HG03097 (cell line): ENCODE results near the gene NARS2.
"Not testable (repeated sequence)": the region's sequence is repeated elsewhere in the genome, so short reads cannot be mapped to it uniquely, and the experiment has no call there.

ENCODE experiments used
- ATAC-seq: cut with Tn5 transposase; IDR thresholded peaks from one replicate; pipeline ENCODE4 v1.9.1; 2021; ENCODE audit not compliant: unreplicated experiment, low FRiP score

NARS2 gene

DNA sequence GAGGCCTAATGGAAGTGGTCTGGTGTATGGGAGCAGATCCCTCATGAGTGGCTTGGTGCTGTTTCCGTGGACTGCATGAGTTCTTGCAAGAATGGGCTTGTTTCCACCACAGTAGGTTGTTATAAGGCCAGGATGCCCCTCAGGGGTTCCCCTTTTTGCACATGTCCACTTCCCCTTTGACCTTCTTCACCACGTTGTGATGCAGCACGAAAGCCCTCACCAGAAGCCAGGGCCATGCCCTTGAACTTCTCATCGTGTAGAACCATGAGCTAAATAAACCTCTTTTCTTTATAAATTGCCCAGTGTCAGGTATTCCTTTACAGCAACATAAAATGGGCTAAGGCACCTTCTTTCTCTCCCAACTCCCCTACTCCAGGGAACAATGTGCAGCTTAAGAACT is 2.8 kb upstream of the NARS2 start:
- no peak for ATAC-seq

DNA sequence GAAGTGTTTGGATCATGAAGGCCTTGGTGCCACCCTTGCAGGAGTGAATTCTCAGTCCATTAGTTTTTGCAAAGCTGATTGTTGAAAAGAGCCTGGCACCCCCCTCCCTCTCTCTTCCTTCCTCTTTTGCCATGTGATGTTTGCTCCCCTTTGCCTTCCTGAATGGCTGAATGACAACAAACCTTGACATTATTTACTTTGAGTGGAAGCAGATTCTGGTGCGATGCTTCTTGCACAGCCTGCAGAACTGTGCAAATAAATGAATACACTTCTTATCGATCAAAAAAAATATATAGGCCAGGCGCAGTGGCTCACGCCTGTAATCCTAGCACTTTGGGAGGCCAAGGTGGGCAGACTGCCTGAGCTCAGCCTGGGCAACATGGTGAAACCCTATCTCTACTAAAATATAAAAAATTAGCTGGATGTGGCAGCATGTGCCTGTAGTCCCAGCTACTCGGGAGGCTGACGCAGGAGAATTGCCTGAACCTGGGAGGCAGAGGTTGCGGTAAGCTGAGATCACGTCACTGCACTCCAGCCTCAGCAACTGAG is 2.0 kb upstream of the NARS2 start:
- ATAC-seq, result no peak

- no peak for ATAC-seq
Observed at GRCh38 chr11:78575478-78575877, 814 bp upstream of the NARS2 start.

DNA sequence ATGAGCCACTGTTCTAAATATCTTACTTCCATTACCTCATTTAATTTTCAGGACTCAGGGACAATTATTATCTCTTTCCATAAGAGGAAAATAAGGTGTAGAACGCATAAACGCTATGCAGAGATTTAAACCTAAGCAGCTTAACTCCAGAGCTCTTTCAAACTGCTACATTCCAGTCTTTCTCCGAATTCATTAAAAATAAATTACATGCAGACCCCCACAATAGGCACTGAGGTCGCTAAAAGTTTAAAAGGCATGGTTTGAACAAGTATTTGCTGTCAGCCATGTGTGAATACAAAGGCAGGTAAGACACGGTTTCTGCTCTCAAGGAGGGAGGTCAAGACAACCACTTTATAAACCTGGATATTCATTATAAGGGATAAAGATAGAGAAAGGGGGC is 983 bp downstream of the NARS2 start:
- ATAC-seq, result no peak

DNA sequence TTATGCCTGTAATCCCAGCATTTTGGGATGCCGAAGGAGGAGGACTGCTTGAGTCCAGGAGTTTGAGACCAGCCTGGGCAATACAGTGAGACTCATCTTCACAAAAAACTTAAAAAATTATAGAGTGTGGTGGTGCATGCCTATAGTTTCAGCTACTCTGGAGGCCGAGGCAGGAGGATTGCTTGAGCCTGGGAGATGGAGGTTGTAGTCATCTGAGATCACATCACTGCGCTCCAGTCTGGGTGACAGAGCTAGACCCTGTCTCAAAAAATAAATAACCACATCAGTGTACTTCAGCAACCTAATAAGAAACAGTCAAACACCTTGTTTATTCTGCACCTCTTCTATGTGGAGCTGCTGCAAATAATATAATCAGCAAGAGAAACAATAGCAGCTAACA is 1.4 kb downstream of the NARS2 start:
- ATAC-seq, result no peak

- ATAC-seq, result no peak
Observed at GRCh38 chr11:78572394-78572793, 2.3 kb downstream of the NARS2 start.

DNA sequence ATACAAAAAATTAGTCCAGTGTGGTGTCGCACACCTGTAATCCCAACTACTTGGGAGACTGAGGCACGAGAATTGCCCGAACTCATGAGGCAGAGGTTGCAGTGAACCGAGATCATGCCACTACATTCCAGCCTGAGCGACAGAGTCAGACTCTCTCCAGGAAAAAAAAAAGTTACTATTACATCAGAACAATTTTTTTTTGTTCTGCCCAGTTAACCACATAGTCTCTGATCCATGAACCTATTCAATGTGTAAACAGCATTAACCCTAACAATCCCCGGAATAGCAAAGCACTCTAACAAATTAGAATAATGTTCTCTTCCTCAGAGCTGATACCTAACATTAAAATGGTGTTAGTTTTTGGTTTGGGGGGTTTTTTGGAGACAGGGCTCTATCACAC is 4.6 kb downstream of the NARS2 start:
- no peak for ATAC-seq

DNA sequence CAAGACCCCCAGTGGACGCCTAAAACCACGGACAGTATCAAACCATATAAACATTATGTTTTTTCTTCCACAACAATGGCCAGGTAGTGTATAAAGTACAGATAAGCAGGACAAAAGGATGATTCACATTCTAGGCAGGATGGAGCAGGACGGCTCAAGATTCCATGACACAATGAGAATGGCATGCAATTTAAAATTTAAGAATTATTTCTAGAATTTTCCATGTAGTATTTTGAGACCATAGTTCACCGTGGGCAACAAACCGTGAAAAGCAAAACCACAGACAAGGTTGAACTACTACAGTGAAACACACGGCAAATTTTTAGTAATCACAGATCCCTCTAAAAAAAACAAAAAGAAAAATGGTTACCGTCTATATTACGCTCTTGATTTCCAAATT is 7.5 kb downstream of the NARS2 start:
- no peak for ATAC-seq

- ATAC-seq, result no peak
Observed at GRCh38 chr11:78564490-78565467, 9.9 kb downstream of the NARS2 start.

DNA sequence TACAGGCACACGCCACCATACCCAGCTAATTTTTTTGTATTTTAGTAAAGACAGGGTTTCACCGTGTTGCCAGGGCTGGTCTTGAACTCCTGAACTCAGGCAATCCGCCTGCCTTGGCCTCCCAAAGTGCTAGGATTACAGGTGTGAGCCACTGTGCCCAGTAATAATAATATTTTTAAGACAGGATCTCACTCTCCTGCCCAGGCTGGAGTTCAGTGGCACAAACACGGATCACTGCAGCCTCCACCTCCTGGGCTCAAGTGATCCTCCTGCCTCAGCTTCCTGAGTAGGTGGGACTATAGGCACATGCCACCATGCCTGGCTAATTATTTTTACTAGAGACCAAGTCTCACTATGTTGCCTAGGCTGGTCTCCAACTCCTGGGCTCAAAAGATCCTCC is 10.6 kb downstream of the NARS2 start:
- ATAC-seq, result not testable (repeated sequence)

GRCh38 chr11:78563090-78563489 is 11.6 kb downstream of the NARS2 start:
- ATAC-seq, result not testable (repeated sequence)

GRCh38 chr11:78562398-78562797 is 12.3 kb downstream of the NARS2 start:
- ATAC-seq, result no peak

DNA sequence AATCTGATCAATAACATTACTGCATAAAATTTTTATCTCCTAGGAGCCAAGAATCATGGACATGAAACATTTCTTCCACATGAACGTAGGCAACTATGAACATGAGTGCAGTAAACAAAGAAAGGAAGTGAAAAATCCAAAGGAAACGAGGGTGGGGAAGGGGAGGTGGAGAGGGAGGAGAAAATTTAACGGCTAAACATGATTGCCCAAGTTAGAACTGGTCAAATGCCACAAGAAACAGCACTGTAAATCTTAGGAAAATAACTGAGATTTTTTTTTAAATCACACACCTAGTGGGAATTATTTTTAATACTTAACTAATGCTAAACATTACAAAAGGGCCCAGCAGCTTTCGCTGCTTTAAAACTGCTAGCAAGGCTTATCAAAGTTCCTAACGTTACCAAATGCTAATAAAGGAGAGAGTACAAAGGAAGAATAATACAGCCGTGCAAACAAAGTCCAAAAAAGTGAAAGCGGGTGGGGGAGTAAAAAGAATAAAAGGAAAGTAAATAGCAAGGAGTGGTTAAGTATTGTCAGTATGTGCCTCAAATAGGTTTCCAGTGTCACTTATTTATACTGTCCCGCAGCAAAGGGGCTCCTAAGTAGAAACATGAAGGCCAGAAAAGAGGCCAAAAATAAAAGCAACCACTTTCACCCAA is 13.7 kb downstream of the NARS2 start:
- ATAC-seq, result no peak

DNA sequence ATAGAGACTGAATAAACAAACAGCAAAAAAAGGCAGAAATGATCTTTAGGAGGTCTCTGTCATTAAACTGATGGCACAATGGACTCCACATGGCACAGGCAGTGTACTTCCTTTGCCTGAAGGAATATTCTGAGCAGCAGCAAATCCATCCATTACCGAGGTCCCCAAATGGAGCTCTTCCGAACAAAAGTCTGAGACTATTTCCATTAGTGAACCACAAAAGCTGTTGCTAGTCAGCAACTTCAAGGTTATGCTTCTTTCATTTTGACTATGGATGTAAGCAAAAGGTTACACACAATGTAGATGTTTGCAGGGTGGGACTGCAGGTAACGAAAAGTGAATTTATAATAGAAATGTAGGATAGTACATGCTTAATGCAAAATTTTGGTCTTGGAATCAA is 14.5 kb downstream of the NARS2 start:
- no peak for ATAC-seq

GRCh38 chr11:78557236-78557635 is 17.4 kb downstream of the NARS2 start:
- ATAC-seq, result no peak

- no peak for ATAC-seq
Observed at GRCh38 chr11:78555592-78555991, 19.1 kb downstream of the NARS2 start.

- no peak for ATAC-seq
Observed at GRCh38 chr11:78552881-78553280, 21.8 kb downstream of the NARS2 start.

DNA sequence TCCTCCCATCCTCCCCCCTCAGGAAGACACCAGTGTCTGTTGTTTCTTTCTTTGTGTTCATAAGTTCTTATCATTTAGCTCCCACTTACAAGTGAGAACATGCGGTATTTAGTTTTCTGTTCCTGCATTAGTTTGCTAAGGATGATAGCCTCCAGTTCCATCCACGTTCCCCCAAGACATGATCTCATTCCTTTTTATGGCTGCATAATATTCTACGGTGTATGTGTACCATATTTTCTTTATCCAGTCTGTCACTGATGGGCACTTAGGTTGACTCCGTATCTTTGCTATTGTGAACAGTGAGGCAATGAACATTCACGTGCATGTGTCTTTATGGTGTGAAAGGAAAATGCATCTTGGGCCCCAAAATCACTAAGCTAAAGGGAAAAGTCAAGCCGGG is 22.5 kb downstream of the NARS2 start:
- not testable (repeated sequence) for ATAC-seq

DNA sequence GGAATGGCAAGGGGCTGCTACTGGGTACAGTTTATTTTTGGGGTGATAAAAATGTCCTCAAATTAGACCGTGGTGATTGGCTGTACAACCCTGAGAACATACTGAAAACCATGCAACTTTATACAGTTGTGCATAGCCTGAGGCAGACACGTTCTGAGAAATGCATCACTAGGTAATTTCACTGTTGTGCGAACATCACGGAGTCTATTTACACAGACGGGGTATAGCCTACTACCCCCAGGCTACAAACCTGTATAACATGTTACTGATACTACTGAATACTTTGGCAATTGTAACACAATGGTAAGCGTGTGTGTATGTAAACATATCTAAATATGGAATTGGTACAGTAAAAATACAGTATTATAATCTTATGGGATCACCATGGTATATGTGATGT is 23.6 kb downstream of the NARS2 start:
- ATAC-seq, result no peak

DNA sequence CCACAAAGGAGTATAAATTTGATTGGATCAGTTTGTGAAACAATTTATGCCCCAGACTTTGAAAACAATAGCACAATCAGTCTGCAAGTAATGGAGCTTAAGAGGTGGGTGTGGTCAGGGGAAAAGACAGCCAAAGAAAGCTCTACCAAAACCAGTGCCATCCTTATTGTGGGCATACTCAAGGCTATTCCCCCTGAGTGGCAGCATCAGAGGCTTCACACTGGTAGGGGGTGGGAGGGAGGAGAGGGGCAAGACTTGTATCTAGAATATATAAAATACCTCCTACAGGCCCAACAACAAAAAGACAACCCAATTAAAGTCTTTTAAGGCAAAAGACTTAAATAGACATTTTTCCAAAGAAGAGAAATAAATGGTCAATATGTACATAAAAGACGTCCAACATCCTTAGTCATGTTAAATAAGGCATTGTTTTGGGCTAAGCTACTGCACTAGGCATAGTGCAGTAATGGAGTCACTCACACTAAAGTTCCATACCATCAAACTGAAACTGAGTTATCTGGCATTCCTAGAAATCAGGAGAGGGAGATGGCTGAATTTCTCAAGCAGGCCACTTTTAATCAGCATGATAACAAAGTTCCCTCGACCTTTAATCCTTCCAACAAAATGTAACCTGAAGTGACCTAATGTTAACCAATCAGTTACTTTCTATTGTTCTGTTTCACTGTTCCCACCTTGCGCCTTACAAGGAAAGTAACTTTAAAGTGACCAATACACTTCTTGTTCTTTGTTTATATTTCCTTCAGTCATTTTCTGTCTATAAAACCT is 24.8 kb downstream of the NARS2 start:
- no peak for ATAC-seq
